Measurements from ENCODE around the gene PSMG3. TPM values are rescaled to one million over a fixed set of nuclear protein-coding genes. Genes with fewer than 3 reads are reported as not detected.

The PSMG3 gene
- total RNA-seq, 1 donor from 2014 or later: 29.5 TPM

DNA sequence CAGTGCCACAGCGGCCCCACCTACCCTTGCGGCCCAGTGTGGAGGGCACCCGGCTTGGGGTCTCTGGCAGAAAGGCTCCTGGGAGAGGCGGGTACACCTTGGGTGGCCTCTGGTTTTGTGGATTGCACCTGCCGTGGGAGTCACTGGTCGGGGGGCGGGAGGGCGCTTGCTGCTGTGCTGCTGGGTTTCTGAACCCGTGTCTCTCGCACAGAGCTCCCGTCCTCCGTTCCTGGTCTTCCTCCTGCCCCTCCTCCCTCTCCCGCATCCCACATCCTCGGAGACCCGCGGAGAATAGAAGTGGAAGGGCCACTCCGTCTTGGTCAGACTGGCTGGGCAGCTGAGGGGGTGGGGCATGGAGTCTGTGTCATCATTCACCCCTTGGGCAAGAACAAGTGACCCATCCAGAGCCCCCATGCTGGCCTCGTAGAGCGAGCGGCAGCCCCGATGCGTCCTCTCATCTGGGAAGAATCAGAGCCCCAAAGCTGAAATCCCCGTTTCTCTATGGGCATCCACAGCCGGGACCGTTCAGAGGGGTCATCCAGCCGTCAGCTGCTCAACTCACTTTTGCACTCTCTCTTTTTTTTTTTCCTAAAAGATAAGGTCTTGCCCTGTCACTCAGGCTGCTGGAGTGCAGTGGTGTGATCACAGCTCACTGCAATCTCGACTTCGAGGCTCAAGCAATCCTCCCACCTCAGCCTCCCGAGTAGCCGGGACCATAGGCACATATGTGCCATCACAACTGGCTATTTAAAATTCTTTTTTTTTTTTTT lies 35.3 kb downstream of the PSMG3 start:
- no peaks in the 10 kb centered on the region for H3K9me3 Mint-ChIP-seq
- no peak overlapping the region for H3K27ac Mint-ChIP-seq
- H3K4me3 Mint-ChIP-seq: no peak overlapping the region
- intact Hi-C loops (cut with micrococcal nuclease): loop anchor here (10.0 kb wide), 1 partner anchor 300 kb away; the partner anchor contains the start of gene UNCX
- ChIA-PET POLR2A (interaction anchor here (0.6 to 3.3 kb wide), 7 partner anchors 10 to 717 kb away, joined by 3 to 31 read pairs (median 3); partner anchors contain the start of gene INTS1), CTCF (no interaction called here)
- peaks cover 34% of the 10 kb centered on the region for H3K4me1 Mint-ChIP-seq
- DNase-seq (no peak), ATAC-seq (ENCODE audit: low read depth) (no peak)
- peaks cover 24% of the 10 kb centered on the region for H3K36me3 Mint-ChIP-seq (ENCODE audit: low read depth)
- no peaks in the 10 kb centered on the region for H3K27me3 Mint-ChIP-seq
- TF ChIP-seq, protein P1, sequence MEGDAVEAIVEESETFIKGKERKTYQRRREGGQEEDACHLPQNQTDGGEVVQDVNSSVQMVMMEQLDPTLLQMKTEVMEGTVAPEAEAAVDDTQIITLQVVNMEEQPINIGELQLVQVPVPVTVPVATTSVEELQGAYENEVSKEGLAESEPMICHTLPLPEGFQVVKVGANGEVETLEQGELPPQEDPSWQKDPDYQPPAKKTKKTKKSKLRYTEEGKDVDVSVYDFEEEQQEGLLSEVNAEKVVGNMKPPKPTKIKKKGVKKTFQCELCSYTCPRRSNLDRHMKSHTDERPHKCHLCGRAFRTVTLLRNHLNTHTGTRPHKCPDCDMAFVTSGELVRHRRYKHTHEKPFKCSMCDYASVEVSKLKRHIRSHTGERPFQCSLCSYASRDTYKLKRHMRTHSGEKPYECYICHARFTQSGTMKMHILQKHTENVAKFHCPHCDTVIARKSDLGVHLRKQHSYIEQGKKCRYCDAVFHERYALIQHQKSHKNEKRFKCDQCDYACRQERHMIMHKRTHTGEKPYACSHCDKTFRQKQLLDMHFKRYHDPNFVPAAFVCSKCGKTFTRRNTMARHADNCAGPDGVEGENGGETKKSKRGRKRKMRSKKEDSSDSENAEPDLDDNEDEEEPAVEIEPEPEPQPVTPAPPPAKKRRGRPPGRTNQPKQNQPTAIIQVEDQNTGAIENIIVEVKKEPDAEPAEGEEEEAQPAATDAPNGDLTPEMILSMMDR (IDR thresholded peaks at IDR 0.05): no peak

DNA sequence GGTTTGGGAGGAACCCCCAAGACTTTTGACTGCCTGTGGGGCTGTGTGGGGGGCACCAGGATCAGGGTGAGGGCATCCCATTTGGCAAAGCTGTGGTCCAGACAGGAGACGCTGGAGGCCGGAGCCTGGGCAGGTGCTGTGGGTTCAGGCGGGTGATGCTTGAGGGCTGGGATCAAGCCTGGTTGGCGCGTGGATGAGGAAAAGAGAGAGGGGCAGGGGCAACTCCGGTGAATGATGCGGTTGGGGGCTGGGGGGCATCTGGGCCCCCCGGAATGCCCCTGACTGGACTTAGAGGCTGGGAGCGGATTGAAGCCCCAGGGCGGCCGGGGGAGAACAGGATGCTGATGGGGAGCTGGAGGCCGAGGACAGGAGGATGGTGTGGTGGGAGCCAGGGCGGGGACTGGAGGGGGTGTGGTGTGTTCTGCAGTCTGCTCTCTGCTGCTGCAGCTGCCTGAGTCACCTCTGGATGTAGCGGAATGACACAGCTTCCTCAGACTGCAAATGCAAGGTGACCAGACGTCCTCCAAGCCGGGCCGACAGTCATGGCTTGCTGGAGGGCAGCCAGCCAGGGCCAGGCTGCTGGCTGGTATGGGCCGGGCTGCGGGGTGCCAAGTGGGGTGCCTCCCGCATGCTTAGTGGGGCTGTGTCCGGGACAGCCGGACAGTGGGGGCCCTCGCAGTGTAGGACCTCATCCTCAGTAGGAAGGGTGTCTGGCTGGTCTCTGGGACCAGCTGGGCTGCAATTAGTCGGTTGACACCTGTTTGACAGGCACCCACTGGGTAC lies 36.1 kb downstream of the PSMG3 start:
- Mint-ChIP-seq H3K36me3 (ENCODE audit: low read depth) (peaks cover 20% of the 10 kb centered on the region), H3K4me1 (peaks cover 34% of the 10 kb centered on the region), H3K27ac (peak overlapping the region; percentile 87), H3K9me3 (no peaks in the 10 kb centered on the region), H3K4me3 (peak overlapping the region; percentile 87), H3K27me3 (no peaks in the 10 kb centered on the region)
- POLR2A ChIA-PET: interaction anchor here (0.6 to 3.3 kb wide), 6 partner anchors 21 to 717 kb away, joined by 3 to 31 read pairs (median 4); partner anchors contain the start of genes INTS1, MRM2 and NUDT1
- CTCF ChIA-PET: no interaction called here
- TF ChIP-seq, protein P1 (IDR thresholded peaks at IDR 0.05): no peak
- intact Hi-C loops (cut with micrococcal nuclease): loop anchor here (2.0 to 10.0 kb wide), 2 partner anchors 75 to 299 kb away; partner anchors contain the start of genes MICALL2 and UNCX
- DNase-seq (no peak), ATAC-seq (ENCODE audit: low read depth) (peak; percentile 41)

DNA sequence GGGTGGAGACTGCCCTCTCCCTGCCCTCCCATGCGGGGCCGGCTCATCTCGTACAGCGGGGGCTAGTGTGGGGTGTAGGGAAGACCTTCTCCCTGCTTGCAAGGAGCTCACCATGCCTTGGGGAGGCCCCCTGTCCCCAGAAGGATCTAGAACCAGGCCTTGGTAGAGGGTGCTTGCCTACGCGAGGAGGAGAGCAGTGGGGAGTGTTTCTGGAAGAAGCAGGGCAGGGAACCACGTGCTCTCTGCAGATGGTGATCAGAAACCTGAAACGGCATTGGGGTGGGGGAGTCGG lies 36.6 kb downstream of the PSMG3 start:
- H3K36me3 Mint-ChIP-seq (ENCODE audit: low read depth): peaks cover 18% of the 10 kb centered on the region
- H3K9me3 Mint-ChIP-seq: no peaks in the 10 kb centered on the region
- CTCF ChIA-PET: no interaction called here
- POLR2A ChIA-PET: interaction anchor here (1.3 to 3.3 kb wide), 4 partner anchors 20 to 709 kb away, joined by 4 to 31 read pairs (median 8); partner anchors contain the start of genes INTS1, MRM2 and NUDT1
- intact Hi-C loops (cut with micrococcal nuclease): loop anchor here (2.0 to 10.0 kb wide), 2 partner anchors 74 to 298 kb away; partner anchors contain the start of genes MICALL2 and UNCX
- H3K4me1 Mint-ChIP-seq: peaks cover 34% of the 10 kb centered on the region
- H3K4me3 Mint-ChIP-seq: peak overlapping the region; percentile 87
- peak overlapping the region; percentile 87 for H3K27ac Mint-ChIP-seq
- DNase-seq (no peak), ATAC-seq (ENCODE audit: low read depth) (no peak)
- TF ChIP-seq, protein P1 (IDR thresholded peaks at IDR 0.05): no peak
- H3K27me3 Mint-ChIP-seq: no peaks in the 10 kb centered on the region

DNA sequence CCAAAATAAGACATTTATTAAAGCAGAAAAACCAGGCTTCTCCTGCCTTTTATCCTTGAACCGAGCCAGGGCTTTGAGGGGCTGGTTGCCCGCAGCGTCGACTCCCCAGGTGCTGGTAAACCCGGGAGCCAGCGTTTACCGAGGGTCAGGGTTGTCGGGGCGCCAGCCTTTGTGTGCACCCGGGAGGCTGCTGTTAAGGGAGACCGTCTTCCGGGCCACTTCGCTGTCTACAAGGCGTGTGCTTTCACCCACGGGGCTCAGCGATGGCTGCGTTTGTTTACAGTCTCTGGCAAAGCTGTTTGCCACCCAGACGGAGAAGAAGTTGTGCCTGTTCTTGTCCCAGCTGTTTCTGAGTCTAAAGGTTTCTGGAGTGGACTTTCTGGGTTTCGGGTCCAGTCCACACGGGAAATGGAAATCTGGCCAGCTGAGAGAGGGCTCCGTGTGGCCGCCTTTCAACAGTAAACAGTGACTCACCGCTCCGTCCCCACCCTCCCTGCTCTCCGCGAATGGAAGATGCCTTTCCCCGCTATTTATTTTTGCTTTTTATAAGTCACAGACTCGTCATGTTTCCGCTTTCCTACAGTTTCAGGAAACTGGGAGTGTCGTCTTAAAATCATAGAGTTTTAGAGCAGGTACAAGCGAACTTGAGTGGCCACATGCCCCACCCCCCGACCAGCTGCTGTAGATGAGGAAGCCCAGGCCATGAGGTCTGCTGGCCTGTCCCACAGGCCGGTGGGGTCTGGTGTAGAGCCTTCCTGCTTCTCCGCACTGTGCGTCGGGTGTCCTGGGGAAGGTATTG lies 37.2 kb downstream of the PSMG3 start:
- POLR2A ChIA-PET: interaction anchor here (1.3 to 3.3 kb wide), 5 partner anchors 20 to 709 kb away, joined by 3 to 31 read pairs (median 5); partner anchors contain the start of genes INTS1, MRM2 and NUDT1

More for the DNA sequence above, 37.2 kb downstream of the PSMG3 start:
- H3K4me3 Mint-ChIP-seq: peak overlapping the region; percentile 87
- intact Hi-C loops (cut with micrococcal nuclease): loop anchor here (1.0 to 10.0 kb wide), 3 partner anchors 28 to 298 kb away; partner anchors contain the start of genes INTS1, MICALL2 and UNCX
- peaks cover 34% of the 10 kb centered on the region for H3K4me1 Mint-ChIP-seq
- H3K36me3 Mint-ChIP-seq (ENCODE audit: low read depth): peaks cover 16% of the 10 kb centered on the region
- CTCF ChIA-PET: interaction anchor here (1.1 kb wide), 1 partner anchor 26 kb away, joined by 3 read pairs; no protein-coding TSS in a partner anchor
- H3K9me3 Mint-ChIP-seq: no peaks in the 10 kb centered on the region
- peak overlapping the region; percentile 87 for H3K27ac Mint-ChIP-seq
- ATAC-seq (ENCODE audit: low read depth) (peak; percentile 26), DNase-seq (no peak)
- H3K27me3 Mint-ChIP-seq: no peaks in the 10 kb centered on the region
- TF ChIP-seq, protein P1 (IDR thresholded peaks at IDR 0.05): no peak

All from activated B cell treated with CpG ODN at 0.5 μM for 24 hours (primary cell).